ENCODE results near the gene CDC25C. TPM values are rescaled to one million over a fixed set of nuclear protein-coding genes. Genes with fewer than 3 reads are reported as not detected.

Gene CDC25C
- total RNA-seq, 1 experiment from 2014 or later, result 24.3 TPM

- no peak for DNase-seq (ENCODE audit: extremely low read depth, low read depth)
Observed at GRCh38 chr5:138240650-138241385, 90.8 kb downstream of the CDC25C start.

GRCh38 chr5:138238034-138238433, 93.6 kb downstream of the CDC25C start:
- DNase-seq (ENCODE audit: extremely low read depth, low read depth), result no peak

Other genes starting within 250 kb of the CDC25C start
- gene WNT8A, start 247.8 kb downstream of the CDC25C start, total RNA-seq (2014; rRNA removed; shearing (Covaris generic)), result not detected in 2 replicates
- gene NME5, start 192.4 kb downstream of the CDC25C start, total RNA-seq (2014; rRNA removed; shearing (Covaris generic)), result 3.3 and 4.6 TPM in 2 replicates
- gene BRD8, start 153.2 kb downstream of the CDC25C start, total RNA-seq (2014; rRNA removed; shearing (Covaris generic)), result 42.3 and 56.1 TPM in 2 replicates
- 35.2 and 40.3 TPM in 2 replicates for gene KIF20A, start 152.7 kb downstream of the CDC25C start, total RNA-seq (2014; rRNA removed; shearing (Covaris generic))
- 44.4 and 53.1 TPM in 2 replicates for gene CDC23, start 118.5 kb downstream of the CDC25C start, total RNA-seq (2014; rRNA removed; shearing (Covaris generic))
- 0.05 TPM in 1 of 2 replicates, not detected in the other for gene GFRA3, start 57.2 kb downstream of the CDC25C start, total RNA-seq (2014; rRNA removed; shearing (Covaris generic))
- gene FAM53C, start 6.5 kb upstream of the CDC25C start, total RNA-seq (2014; rRNA removed; shearing (Covaris generic)), result 18.4 and 18.6 TPM in 2 replicates
- 34.6 and 40.0 TPM in 2 replicates for gene KDM3B, start 20.9 kb upstream of the CDC25C start, total RNA-seq (2014; rRNA removed; shearing (Covaris generic))
- 2.3 and 2.4 TPM in 2 replicates for gene REEP2, start 107.3 kb upstream of the CDC25C start, total RNA-seq (2014; rRNA removed; shearing (Covaris generic))
- 9.2 and 10.6 TPM in 2 replicates for gene EGR1, start 133.7 kb upstream of the CDC25C start, total RNA-seq (2014; rRNA removed; shearing (Covaris generic))
- gene ETF1, start 211.4 kb upstream of the CDC25C start, total RNA-seq (2014; rRNA removed; shearing (Covaris generic)), result 153 and 176 TPM in 2 replicates
- 1,085 and 1,216 TPM in 2 replicates for gene HSPA9, start 243.6 kb upstream of the CDC25C start, total RNA-seq (2014; rRNA removed; shearing (Covaris generic))

All from NCI-H460 (cell line).